Measurements from ENCODE around the gene ASB9.

DNA sequence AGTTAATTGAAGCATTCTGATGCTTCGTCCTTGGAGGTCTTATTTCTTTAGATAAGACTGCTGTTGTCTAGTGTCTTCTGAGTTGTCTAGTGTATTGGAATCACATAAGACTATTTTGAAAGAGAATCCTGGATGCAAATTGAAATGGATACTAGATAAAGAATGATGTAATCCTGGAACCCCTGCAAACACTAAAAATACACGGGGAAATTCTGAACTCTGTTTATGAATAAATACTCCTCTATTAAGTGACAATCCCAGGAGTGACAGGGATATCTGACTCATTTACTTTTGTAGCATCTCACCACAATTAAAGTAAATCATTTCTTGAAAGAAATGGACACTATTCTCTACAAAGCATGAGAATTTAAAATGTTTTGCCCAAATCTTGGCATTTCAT is 44.6 kb upstream of the ASB9 start:
- no peak for TF ChIP-seq MAFG (tag; conservative IDR thresholded peaks at IDR 0.05)
- no peak for TF ChIP-seq ZNF76 (CRISPR knock-in tag; IDR thresholded peaks at IDR 0.05; ENCODE audit: borderline replicate concordance)
- no peak for TF ChIP-seq POLR2A (conservative IDR thresholded peaks at IDR 0.05)
- TF ChIP-seq, protein P1, sequence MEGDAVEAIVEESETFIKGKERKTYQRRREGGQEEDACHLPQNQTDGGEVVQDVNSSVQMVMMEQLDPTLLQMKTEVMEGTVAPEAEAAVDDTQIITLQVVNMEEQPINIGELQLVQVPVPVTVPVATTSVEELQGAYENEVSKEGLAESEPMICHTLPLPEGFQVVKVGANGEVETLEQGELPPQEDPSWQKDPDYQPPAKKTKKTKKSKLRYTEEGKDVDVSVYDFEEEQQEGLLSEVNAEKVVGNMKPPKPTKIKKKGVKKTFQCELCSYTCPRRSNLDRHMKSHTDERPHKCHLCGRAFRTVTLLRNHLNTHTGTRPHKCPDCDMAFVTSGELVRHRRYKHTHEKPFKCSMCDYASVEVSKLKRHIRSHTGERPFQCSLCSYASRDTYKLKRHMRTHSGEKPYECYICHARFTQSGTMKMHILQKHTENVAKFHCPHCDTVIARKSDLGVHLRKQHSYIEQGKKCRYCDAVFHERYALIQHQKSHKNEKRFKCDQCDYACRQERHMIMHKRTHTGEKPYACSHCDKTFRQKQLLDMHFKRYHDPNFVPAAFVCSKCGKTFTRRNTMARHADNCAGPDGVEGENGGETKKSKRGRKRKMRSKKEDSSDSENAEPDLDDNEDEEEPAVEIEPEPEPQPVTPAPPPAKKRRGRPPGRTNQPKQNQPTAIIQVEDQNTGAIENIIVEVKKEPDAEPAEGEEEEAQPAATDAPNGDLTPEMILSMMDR (IDR thresholded peaks at IDR 0.05 in 2 of 3, conservative IDR thresholded peaks at IDR 0.05 in 1 of 3; ENCODE audit: insufficient read depth in 2 of 3, low read depth in 1 of 3, low read length in 3 of 3) = no peak
- TF ChIP-seq CBFA2T3 (IDR thresholded peaks at IDR 0.05) = no peak

Measured in K562 (cell line).